GM21529 (cell line): ENCODE measurements around the gene FAM124B.
"Not testable (repeated sequence)": the region's sequence is repeated elsewhere in the genome, so short reads cannot be mapped to it uniquely, and the experiment has no call there.

Source experiments
- ATAC-seq: cut with Tn5 transposase; IDR thresholded peaks from one replicate; pipeline ENCODE4 v1.9.1; 2021; ENCODE audit not compliant: unreplicated experiment

FAM124B gene

DNA sequence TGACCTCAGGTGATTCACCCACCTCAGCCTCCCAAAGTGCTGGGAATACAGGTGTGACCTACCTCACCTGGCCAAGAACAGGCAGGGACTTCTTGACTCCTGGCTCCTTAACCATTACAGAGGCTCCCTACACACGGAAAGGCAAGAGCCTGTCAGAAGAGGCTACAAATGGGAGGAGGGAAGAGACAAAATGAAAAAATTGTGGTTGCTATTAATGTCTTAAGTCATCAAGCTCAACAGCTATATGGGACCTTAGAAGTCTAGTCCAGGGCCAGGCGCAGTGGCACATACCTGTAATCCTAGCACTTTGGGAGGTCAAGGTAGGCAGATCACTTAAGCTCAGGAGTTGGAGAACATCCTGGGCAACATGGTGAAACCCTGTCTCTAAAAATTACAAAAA lies 11.5 kb upstream of the FAM124B start:
- ATAC-seq: no peak

DNA sequence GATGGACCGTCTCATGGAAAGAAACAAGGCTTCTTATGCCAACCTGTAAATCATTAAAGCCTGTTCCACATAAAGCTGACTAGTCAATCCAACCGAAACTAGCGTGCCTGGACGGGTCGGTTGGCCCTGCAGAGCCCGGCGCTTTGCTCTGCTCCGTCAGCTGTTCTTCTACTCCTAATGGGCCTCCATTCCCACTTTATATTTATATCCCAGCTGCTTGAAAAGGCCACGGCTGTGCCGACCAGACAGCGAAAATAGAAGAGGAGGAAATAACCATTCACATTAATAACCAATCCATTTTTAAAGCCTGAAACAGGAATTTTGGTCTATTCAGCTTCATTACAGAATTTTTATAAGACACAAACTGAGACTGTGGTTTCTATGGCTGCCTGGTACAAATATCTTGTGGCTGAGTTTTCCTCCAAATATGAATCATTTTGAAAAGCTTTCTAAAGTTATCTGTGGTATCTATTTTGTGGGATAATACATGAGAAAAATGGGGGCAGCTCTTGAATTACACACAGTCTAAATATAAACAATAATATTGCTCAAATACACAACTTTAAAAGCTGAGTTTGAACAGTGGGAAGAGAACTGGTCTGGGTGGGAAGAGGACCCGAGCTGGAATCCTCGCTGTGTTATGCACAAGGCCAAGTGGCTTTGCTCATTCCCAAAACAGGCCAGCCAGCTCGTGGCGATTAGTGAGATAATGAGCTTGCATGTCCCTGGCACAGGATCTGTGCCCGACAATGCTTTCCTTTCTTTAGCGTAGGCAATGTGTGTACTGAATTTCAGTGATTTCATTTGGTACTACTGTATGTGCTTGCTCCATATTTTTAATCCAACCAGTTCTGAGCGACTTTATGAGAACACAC lies 10.5 kb upstream of the FAM124B start:
- ATAC-seq: no peak

DNA sequence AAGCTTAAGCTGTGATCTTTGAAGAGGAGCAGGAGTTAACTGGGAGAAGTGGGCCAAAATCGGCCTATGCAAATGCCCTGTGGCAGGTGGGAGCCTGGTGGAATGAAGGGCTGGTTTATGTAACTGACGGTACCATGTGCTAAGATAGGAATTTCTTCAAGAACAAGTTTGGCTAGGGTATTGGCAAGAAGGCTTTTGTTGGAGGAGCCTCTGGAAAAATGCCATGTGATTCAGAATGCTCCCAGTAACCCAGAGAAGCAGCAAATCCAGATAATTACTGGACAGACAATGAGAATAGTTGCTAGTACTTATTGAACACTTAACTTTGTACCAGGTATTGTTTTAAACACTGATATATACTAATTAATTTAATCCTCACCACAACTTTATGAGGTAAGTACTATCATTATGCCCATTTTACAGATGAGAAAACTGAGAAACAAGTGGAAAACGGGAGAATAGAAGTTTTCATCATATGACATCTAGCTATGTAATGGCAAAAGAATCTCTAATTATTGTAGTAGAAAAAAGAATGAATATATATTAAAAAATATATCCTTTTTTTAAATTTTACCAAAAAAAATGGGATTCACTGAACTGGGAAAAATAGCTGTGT lies 9.1 kb upstream of the FAM124B start:
- ATAC-seq: no peak

DNA sequence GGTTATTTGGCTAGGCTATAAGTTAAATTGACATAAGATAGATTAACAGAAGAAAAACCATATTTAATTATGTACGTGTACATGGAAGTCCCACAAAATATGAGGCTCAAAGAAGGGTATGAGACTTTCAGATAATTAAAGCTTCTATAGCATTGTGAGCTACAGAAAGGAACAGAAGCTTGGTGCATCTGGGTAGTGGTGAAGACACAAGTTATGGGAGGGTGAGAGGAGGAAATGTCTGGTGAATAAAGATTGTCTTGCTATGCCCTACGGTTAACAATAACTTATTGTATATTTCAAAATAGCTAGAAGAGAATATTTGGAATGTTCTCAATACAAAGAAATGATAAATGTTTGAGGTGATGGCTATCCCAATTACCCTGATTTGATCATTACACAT lies 6.8 kb upstream of the FAM124B start:
- ATAC-seq: no peak

DNA sequence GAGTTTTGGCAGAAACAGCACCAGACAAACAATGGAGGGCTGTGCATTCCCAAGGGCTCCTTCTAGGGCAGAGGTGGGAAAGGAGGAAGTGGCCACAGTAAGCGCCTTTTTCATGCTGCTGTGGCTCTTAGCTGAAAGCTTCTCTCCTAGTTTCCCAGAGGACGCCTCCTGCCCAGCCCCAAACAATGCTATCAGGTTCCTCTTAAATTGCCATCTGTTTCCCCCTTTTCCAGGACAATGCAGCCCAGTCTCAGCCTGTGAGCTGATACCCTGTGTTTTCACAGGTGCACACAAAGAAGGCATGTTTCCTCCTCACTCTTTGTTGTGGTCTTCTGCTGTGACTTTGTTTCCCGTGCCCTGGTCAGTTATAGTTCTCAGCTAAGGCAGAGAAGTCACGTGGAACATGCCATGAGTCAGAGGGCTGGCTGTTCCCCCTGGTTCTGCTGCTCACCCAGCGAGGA lies 5.4 kb upstream of the FAM124B start:
- ATAC-seq: no peak

DNA sequence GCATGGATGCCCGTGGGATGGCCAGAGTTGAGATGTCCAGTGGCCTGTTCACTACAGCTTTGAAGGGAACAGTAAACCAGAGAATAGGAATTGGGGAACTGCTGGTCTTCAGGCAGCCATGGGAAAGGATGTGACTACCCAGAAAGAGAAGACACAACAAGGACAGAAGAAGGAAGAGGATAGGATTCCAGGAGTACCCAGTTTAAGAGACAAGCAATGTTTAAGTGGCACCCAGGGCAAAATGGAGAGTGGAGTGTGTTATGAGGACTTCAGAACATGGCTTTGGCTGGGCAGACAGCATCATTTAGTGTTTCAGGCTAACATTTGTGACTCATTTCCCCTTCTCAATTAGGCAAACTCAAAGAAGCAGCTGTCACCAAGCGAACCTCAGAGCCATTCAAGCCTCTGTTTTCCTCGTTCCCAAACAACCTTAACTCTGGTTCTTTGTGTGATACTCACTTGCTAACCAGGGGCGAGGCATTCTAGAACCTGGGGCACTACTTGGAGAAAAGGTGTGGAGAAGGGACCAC lies 4.0 kb upstream of the FAM124B start:
- no peak for ATAC-seq

DNA sequence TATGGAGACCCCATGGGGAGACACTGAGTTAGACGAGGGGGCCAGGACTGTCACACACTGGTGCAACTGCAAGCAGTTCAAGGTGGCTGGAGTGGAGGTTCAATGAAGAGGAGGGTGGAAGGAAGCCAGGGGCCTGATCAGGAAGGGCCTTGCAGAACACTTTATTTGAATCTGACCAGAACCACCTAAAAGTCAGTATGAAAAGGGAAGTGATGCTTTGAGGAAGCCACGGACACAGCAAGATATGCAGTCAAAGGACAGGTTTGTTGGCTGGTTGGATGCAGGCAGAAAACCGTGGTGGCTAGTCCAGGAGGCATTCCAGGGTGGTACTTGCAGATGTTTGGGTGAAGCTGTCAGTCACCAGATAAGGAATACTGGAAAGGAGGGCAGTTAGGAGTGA lies 3.5 kb upstream of the FAM124B start:
- peak; percentile 70 for ATAC-seq

DNA sequence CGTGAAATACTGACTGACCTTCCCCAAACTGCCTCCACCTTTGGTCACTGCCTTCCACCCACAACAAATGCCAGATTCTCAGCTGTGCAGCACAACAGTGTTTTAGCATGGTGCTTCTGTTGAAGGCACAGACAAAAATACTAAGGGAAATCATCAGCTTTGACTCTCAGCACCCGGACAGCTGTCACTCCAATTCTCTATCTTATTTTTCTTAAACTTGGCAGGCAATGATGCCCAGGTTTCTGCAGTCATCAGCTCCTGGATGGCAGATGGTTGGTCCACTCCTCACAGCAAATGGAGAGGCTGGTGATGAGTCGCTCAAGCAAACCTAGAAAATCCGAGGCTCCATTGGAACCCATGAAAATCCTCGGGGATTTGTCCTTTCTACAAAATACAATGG lies 2.9 kb upstream of the FAM124B start:
- no peak for ATAC-seq

DNA sequence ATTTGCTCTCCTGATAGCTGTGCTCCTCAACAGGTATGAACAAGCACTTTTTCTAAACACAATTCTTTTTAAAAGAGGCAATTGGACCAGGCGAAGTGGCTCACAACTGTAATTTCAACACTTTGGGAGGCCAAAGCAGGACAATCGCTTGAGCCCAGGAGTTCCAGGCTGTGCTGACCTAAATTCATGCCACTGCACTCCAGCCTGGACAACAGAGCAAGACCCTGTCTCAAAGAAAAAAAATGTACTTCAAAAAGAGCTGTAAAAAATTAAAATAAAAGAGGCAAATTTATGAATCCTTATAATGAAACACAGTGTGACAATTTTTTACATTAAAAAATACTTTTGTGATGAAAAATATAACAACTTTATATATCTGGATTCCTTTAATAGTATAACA lies 1.8 kb upstream of the FAM124B start:
- ATAC-seq: no peak

DNA sequence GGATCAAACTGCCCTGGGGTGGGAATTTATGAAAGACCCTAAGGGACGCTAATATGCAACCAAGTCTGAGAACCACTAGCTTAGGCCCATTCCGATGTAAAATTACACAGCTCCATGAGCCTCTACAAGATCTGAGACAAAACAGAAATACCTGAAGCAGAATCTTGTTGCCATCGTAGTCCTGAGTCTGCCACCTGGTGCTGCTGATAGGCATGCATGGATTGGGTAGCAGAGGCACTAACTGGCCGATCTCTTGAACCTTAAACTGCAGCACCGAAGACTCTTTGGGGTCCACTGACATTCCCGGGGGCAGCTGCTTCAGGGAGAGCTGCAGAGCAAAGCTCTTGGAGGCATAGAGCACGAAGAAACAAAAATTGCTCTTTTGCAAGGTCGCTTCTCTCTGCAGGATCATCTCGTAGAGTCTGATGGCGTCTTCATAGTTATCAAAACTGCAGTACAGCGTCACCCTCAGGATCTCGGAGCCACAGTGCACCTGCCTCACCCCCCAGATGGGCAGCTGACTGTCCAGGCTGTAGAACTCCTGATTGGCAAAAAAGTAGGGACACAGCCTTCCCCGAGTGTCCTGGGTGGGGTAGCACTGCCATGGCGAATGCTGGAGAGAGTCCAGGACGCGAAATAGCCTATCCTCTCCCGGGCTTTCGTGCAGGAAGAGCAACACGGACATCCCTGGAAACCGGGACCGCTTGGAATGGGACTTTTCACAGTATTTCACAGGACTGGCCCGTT lies 848 bp downstream of the FAM124B start:
- ATAC-seq: no peak

DNA sequence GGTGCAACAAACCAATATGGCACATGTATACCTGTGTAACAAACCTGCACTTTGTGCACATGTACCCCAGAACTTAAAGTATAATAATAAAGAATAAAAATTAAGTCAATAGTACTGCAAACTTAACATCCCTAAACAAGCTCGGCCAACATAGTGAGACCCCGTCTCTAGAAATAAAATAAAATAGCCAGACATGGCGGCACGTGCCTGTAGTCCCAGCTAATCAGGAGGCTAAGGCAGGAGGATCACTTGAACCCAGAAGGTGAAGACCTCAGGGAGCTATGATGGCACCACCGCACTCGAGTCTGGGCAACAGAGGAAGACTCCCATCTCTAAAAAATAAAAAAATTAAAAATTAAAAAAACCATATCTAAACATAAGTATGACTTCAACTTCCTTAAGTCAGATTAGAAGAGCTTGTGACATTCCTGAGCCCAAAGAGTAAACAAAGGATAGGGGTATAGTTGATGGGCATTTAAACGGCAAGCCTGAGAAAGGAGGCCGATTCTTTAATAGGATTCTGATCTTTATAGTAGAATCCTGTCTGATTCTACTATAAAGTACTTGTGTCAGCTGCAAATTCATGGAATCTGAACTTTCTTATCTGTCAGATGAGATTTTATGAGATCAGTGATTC lies 1.6 kb downstream of the FAM124B start:
- no peak for ATAC-seq

DNA sequence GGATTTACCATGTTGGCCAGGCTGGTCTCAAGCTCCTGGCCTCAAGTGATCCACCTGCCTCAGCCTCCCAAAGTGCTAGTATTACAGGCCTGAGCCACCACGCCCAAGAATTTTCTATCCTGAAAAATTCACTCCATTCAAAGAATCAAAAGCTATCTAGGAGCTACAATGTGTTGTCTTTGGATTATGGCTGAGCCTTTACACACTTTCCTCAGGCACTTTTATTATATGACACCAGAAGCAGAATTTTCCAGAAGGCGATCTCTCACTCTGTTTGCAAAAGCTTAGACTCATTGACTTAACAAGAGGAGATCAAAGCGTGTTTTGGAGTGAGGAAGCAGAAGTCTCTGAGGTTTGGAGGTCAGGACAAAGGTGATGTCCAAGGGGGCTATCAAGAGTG lies 3.6 kb downstream of the FAM124B start:
- ATAC-seq: no peak

DNA sequence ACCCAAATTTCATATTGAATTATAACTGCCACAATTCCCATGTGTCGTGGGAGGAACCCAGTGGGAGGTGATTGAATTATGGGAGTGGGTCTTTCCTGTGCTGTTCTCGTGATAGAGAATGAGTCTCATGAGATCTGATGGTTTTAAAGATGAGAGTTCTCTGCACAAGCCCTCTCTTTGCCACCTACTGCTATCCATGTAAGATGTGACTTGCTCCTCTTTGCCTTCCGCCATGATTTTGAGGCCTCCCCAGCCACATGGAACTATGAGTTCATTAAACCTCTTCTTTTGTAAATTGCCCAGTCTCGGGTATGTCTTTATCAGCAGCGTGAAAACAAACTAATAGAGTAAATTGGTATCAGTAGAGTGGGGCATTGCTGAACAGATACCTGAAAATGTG lies 4.8 kb downstream of the FAM124B start:
- not testable (repeated sequence) for ATAC-seq

DNA sequence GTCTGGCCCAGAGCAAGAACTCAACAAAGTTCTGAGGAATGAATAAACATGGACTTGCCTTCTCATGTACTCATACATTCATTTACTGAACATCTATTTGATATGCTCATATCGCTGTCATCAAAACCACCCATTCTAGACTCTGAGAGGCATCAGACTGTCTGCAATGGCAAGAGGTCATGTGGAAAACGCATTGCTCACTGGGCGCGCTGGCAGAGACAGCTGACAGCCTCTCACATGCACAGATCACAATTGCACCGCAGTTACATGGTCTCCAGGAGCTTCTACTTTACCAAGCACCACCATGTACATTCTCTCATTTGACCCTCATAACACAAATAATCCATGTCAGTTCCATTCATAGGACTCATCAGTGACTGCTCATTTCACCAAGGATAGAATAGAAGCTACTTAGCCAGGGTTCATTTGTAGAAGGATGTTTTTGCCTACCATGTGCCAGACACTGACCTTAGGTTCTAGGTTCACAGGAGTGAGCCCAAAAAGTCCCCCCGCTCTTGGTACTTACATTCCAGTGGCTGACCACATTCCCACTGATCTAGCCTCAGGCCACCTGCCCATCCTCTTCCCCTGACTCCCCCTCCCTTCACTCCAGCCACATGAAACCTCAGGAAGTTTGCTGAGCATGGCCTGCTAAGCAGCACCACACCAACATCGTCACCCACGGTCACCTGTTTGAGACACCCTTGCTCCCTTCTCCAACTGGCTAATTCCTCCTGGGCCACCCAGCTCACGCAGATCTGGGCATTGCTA lies 6.1 kb downstream of the FAM124B start:
- no peak for ATAC-seq

DNA sequence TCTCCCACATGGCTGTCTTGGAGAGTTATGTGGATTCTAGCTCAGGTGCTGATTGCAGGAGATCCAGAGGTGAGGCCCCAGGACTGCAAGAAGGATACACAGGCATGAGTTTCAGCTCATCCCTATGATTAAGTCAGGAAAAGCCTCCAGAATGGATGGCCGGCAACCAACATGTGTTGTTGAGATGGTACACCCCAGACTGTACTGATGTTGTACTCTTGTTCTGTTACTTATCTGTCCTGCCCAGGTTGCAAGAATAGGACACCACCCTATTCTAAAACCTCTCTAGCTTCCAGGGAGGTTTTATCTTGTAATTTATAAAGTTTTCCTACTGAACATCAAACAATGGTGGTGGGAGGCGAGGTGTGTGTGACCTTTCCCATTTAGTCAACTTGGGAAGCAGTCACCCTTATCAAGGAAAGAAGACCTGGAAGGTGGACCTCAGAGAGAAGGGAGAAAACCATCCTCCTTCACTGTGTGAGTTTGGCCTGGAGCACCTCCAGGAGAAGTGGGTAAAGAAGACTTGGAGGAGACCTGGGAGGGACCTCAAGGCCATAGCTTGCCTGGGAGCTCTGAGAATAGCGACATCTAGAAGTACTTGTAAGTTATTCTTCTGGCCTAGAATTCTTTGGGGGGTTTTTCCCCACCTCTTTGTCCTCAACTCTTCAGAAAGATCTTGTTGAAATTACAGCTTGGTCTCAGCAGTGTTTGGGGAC lies 8.6 kb downstream of the FAM124B start:
- no peak for ATAC-seq

DNA sequence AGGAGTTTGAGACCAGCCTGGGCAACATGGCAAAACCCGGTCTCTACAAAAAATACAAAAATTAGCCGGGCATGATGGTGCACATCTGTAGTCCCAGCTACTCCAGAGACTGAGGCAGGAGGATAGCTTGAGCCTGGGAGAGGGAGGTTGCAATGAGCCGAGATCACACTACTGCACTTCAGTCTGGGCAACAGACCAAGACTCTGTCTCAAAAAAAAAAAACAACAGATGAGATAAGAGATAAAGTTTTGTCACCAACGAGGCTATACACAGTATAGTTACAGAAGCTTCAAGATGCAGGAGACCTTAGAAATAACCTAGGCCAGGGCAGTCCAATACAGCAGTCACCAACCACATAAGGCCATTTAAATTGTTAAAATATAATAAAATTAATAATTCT lies 9.4 kb downstream of the FAM124B start:
- ATAC-seq: no peak

DNA sequence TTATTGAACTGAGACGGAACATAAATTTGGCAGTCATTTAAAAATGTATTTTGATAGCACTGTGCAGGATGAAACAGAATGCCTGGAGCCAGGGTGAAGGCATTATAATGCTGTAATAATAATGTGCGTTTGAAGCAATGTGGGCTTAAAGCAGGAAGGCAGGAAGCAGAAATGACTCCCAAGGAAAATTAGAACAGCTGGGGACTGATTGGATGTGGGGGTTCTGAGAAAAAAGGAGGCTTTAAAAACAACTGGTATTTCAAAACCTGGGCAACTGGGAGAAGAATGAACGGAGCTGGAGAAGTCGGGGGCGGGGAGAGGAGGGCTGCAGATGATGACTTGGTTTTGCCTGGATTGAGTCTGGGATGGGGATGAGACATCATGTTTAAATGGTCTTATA lies 12.6 kb downstream of the FAM124B start:
- no peak for ATAC-seq

DNA sequence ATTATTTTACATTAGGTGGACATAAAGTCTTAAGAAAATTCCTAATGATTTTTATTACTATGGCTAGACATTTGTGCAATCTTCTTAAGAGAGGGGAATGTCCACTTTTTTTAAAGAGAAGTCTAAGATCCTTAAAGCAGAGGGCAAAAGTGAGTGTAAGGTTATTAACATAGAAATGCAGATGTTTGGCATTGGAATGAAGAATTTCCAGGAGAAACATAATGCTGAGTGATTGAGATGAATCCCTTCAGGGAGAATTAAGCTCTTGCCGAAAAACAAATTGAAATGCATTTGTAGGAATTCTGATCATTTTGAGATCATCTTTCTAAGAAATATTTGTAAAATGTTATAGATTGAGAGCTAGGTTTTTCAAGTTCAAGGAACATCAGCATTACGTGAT lies 15.0 kb downstream of the FAM124B start:
- ATAC-seq: no peak

DNA sequence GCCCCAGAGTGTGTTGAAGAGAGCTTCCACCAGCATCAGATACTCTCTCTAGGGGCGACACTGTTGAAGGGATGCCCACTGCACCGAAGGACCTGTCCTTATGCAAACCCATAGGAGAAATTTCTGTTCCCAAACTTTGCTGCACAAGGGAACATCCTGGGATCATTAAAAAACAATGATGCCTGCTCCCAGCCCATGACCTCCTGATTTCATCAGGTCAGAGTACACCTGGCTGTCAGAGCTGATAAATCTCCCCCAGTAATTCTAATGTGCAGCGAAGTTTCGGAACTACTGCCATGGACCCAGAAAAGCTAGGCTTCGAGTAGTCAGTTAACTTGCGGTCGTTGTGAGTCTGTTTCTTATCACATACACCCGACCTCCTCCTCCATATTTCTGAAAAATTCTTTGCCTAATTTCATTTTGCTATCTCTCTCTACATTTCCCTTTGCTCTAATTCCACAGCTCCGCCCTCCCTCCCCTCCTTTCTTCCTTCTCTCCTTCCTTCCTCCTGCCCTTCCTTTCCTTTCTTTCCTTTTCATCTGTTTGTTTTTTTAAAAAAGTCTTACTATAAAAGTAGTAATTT lies 18.8 kb downstream of the FAM124B start:
- ATAC-seq: no peak
